HG03521 (cell line): ENCODE results near the gene HAUS7.

Experiments
- ATAC-seq: cut with Tn5 transposase; IDR thresholded peaks from one replicate; pipeline ENCODE4 v1.9.1; 2021; ENCODE audit warnings: mild to moderate bottlenecking, moderate library complexity; ENCODE audit not compliant: unreplicated experiment

The HAUS7 gene

GRCh38 chrX:153457136-153457825, 13.1 kb downstream of the HAUS7 start:
- ATAC-seq, result no peak

GRCh38 chrX:153456704-153457103, 13.7 kb downstream of the HAUS7 start:
- no peak for ATAC-seq

- ATAC-seq, result no peak
These were observed 14.2 kb downstream of the HAUS7 start for GRCh38 chrX:153456161-153456560.

- ATAC-seq, result no peak
These were observed 14.8 kb downstream of the HAUS7 start for GRCh38 chrX:153455571-153455970.

GRCh38 chrX:153454901-153455550, 15.3 kb downstream of the HAUS7 start:
- ATAC-seq, result no peak

- ATAC-seq, result no peak
These were observed 19.5 kb downstream of the HAUS7 start for GRCh38 chrX:153450949-153451277.

- ATAC-seq, result no peak
These were observed 20.0 kb downstream of the HAUS7 start for GRCh38 chrX:153450114-153450948.

GRCh38 chrX:153449368-153450113, 20.8 kb downstream of the HAUS7 start:
- no peak for ATAC-seq

GRCh38 chrX:153448556-153449367, 21.6 kb downstream of the HAUS7 start:
- ATAC-seq, result no peak

- ATAC-seq, result no peak
These were observed 22.8 kb downstream of the HAUS7 start for GRCh38 chrX:153447581-153447960.

GRCh38 chrX:153446950-153447580, 23.3 kb downstream of the HAUS7 start:
- ATAC-seq, result no peak

- no peak for ATAC-seq
These were observed 23.8 kb downstream of the HAUS7 start for GRCh38 chrX:153446636-153446936.

GRCh38 chrX:153445856-153446635, 24.3 kb downstream of the HAUS7 start, which contains the start of gene TREX2:
Gene TREX2 (minus strand): TSS chrX:153446056. CDS start chrX:153445430, 626 bp downstream.
- no peak for ATAC-seq

- ATAC-seq, result no peak
These were observed 25.1 kb downstream of the HAUS7 start for GRCh38 chrX:153445106-153445855.

GRCh38 chrX:153444333-153445011, 25.9 kb downstream of the HAUS7 start:
- ATAC-seq, result no peak

GRCh38 chrX:153443476-153444332, 26.7 kb downstream of the HAUS7 start:
- no peak for ATAC-seq

GRCh38 chrX:153442463-153442862, 27.9 kb downstream of the HAUS7 start:
- ATAC-seq, result no peak
